Osteoblast (primary cell): Measurements from ENCODE around the gene RNF19B. TPM values are rescaled to one million over a fixed set of nuclear protein-coding genes. Genes with fewer than 3 reads are reported as not detected.

Experiments used
- DNase-seq: peaks from one replicate; pipeline ENCODE4 v3.0.0; 2011; ENCODE audit warnings: low spot score, mixed read lengths; ENCODE audit not compliant: insufficient read length; ENCODE audit errors: missing footprints
- H2AFZ ChIP-seq: 2 replicates; pipeline ENCODE4 v1.6.0; 2011; ENCODE audit warnings: mild to moderate bottlenecking, low read length
- H3K27ac ChIP-seq: 2 replicates; pipeline ENCODE4 v1.5.1; 2011; ENCODE audit warnings: mild to moderate bottlenecking, low read depth, low read length, moderate library complexity
- H3K27me3 ChIP-seq: 2 replicates; pipeline ENCODE4 v1.6.0; 2012; ENCODE audit warnings: mild to moderate bottlenecking, control low read depth, inconsistent platforms, low read length, moderate library complexity; ENCODE audit not compliant: insufficient read depth
- H3K36me3 ChIP-seq: 2 replicates; pipeline ENCODE4 v1.5.1; 2011; ENCODE audit warnings: mild to moderate bottlenecking, low read length, control low read depth, moderate library complexity; ENCODE audit not compliant: insufficient read depth
- H3K4me1 ChIP-seq: 2 replicates; pipeline ENCODE4 v1.5.1; 2011; ENCODE audit warnings: mild to moderate bottlenecking, low read length, control low read depth, moderate library complexity; ENCODE audit not compliant: insufficient read depth
- H3K4me2 ChIP-seq: 2 replicates; pipeline ENCODE4 v1.6.0; 2011; ENCODE audit warnings: mild to moderate bottlenecking, low read length; ENCODE audit not compliant: insufficient read depth
- H3K4me3 ChIP-seq: fragments of 200-600 bp; sonication (generic); 3 replicates; pipeline ENCODE4 v1.5.1; 2012; ENCODE audit warnings: mild to moderate bottlenecking, low read length, inconsistent platforms; ENCODE audit not compliant: insufficient read depth
- H3K79me2 ChIP-seq: 2 replicates; pipeline ENCODE4 v1.6.0; 2012; ENCODE audit warnings: mild to moderate bottlenecking, low read length, control low read depth, inconsistent platforms; ENCODE audit not compliant: insufficient read depth
- H3K9me3 ChIP-seq: 2 replicates; pipeline ENCODE4 v1.5.1; 2011; ENCODE audit warnings: low read depth, low read length, control low read depth
- H4K20me1 ChIP-seq: 2 replicates; pipeline ENCODE4 v1.6.0; 2012; ENCODE audit warnings: mild to moderate bottlenecking, low read length, control low read depth; ENCODE audit not compliant: insufficient read depth
- total RNA-seq: library from RNA; depleted of rRNA; stranded (reverse); fragments of >200 nt; gene quantifications from 2 replicates; pipeline ENCODE4 v1.2.3, GENCODE V29; 2012
- TF ChIP-seq, protein P1 (sequence below): IDR thresholded peaks from 2 replicates; pipeline ENCODE4 v1.5.1; 2011; ENCODE audit warnings: mild to moderate bottlenecking, low read depth, low read length, moderate library complexity; ENCODE audit errors: extremely low read depth

The RNF19B gene
- total RNA-seq, 1 donor = 14.5 TPM

DNA sequence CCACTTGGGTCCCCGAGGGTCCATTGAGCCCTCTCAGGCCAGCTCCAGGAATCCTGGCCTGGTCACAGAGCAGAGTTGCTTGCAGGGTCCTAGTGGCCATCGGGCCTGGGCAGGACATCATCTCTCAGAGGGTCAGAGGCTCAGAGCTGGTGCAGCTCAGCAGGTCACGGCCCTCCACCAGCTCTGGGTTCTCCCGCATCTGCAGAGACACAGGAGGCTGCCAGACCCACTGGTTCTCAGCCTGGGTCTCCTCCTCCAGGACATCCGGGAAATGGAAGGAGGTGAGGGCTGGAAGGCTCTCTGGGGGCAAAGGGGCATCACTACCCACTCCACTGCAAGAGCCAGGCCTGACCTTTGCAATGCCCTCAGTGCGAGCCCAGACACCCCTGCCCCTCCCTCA is 69.9 kb downstream of the RNF19B start:
- Histone ChIP-seq H3K27me3 (peaks cover 13% of the 10 kb centered on the region), H2AFZ (no peak overlapping the region), H4K20me1 (no peaks in the 10 kb centered on the region), H3K4me1 (no peaks in the 10 kb centered on the region), H3K27ac (no peak overlapping the region), H3K4me3 (no peak overlapping the region), H3K36me3 (no peaks in the 10 kb centered on the region), H3K4me2 (no peak overlapping the region), H3K79me2 (no peaks in the 10 kb centered on the region), H3K9me3 (no peaks in the 10 kb centered on the region)
- DNase-seq = peak; percentile 63
- TF ChIP-seq, protein P1, sequence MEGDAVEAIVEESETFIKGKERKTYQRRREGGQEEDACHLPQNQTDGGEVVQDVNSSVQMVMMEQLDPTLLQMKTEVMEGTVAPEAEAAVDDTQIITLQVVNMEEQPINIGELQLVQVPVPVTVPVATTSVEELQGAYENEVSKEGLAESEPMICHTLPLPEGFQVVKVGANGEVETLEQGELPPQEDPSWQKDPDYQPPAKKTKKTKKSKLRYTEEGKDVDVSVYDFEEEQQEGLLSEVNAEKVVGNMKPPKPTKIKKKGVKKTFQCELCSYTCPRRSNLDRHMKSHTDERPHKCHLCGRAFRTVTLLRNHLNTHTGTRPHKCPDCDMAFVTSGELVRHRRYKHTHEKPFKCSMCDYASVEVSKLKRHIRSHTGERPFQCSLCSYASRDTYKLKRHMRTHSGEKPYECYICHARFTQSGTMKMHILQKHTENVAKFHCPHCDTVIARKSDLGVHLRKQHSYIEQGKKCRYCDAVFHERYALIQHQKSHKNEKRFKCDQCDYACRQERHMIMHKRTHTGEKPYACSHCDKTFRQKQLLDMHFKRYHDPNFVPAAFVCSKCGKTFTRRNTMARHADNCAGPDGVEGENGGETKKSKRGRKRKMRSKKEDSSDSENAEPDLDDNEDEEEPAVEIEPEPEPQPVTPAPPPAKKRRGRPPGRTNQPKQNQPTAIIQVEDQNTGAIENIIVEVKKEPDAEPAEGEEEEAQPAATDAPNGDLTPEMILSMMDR = no peak

DNA sequence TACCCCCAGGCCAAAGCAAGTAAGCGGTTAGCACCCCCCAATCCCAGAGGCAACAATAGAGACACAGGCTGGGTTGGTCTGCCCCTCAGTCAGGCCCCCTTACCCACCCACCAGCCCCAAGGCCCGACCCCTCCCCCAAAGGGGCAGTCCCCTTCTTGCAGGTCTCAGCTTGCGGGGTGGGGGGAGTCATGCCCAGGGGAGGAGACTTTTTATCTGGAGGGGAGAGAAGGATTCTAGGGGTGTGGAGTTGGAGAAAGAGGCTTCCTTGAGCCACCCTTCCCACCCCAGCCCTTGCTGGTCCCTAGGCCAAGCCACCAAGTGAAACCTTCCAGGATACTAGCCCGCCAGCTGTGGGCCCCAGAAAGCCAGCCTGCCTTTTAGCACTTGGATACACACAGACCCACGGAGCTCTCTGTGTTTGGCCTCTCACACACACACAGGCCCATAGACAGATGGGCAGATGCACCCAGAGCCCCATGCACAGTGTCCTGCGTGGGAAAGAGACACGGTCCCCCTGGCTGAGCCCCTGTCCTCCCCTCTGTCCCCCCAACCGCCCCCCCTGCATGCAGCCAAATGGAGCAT is 70.5 kb downstream of the RNF19B start:
- Histone ChIP-seq H3K79me2 (no peaks in the 10 kb centered on the region), H4K20me1 (no peaks in the 10 kb centered on the region), H3K36me3 (no peaks in the 10 kb centered on the region), H3K4me1 (no peaks in the 10 kb centered on the region), H3K4me3 (no peak overlapping the region), H2AFZ (no peak overlapping the region), H3K27me3 (peaks cover 13% of the 10 kb centered on the region), H3K4me2 (no peak overlapping the region), H3K27ac (no peak overlapping the region), H3K9me3 (no peaks in the 10 kb centered on the region)
- TF ChIP-seq, protein P1 = no peak
- DNase-seq = peak; percentile 67

DNA sequence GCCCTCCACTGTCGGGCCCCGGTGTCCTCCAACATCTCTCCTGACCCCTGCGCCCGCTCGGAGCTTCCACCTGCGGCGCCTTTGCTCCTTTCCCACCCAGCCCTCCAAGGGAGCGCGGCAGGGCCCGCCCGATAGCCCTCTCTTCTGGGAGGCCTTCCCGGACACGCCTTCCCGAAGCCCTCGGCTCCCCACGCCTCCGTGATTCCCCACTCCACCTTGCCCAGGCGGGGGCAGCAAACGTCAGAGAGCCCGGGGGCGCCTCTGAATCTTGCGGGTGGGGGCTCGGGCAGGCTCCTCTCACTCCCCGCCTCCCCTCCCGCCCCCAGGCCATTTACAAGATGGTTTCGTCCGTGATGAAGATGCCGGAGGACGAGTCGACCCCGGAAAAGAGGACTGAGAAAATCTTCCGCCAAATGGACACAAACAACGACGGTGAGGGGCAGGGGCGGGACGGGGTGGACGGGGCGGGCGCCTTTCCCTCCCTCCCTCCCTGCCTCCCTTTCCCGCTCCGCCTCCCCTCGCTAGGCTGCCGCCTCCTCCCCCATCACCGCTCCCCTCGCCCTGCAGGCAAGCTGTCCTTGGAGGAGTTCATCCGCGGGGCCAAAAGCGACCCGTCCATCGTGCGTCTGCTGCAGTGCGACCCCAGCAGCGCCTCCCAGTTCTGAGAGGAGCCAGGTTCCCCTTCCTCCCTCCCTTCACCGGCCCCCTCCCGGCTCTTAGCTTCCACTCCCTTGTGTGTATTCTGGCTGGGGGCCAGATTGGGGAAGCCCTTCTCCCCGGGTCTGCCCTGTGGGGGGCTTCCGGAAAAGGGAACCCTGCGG is 71.2 kb downstream of the RNF19B start:
- Histone ChIP-seq H3K4me2 (peak overlapping the region; percentile 79), H3K27me3 (peaks cover 13% of the 10 kb centered on the region), H3K9me3 (no peaks in the 10 kb centered on the region), H3K36me3 (no peaks in the 10 kb centered on the region), H3K4me3 (peak overlapping the region; percentile 68), H2AFZ (peak overlapping the region; percentile 62), H3K27ac (no peak overlapping the region), H3K4me1 (no peaks in the 10 kb centered on the region), H3K79me2 (no peaks in the 10 kb centered on the region), H4K20me1 (no peaks in the 10 kb centered on the region)
- peak; percentile 94 for DNase-seq
- TF ChIP-seq, protein P1 = no peak

DNA sequence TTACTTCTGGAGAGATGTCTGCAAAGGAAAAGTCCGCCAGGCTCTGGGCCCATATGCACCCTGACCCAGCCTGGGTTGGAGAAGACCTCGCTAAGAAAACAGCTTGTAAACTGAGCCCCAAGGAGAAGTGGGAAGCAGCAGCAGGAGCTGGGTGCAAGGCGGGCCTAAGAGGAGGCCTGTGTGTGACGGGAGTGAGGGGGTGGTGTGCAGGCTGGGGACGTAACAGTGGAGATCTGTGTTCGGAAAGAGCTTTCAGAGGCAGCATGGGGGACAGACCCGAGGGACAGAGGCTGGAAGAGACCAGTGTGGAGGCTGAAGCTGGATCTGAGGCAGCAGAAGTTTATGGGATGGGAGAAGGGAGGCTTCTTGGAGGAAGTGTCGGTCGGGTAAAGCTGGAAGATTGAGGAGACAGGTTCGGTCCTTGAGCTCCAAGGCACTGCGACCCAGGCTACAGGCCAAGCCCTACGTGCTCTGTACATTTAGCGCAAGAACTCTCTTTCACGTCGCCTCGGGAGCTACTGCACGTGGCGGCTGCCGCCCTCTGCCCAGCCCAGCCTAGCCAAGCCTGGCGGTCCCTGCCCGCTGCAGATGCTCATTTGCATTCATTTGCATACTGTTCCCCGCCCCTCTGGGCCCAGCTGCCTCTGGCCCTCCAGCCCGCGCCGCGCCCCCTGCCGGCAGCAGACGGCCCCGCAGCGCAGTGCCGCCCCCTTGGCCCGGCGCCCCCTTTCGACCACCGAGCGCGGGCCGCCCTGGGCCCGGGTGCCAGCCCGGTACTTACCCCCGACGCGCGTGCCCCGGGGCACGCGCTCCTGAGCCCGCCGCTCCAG is 72.0 kb downstream of the RNF19B start:
- H3K36me3 ChIP-seq = no peaks in the 10 kb centered on the region
- TF ChIP-seq, protein P1 = peak; percentile 25
- peak overlapping the region; percentile 62 for H2AFZ ChIP-seq
- peak; percentile 95 for DNase-seq
- H3K27me3 ChIP-seq = peaks cover 15% of the 10 kb centered on the region
- H3K9me3 ChIP-seq = no peaks in the 10 kb centered on the region
- no peaks in the 10 kb centered on the region for H3K4me1 ChIP-seq
- H3K4me3 ChIP-seq = peak overlapping the region; percentile 68
- no peaks in the 10 kb centered on the region for H4K20me1 ChIP-seq
- peak overlapping the region; percentile 79 for H3K4me2 ChIP-seq
- no peaks in the 10 kb centered on the region for H3K79me2 ChIP-seq
- no peak overlapping the region for H3K27ac ChIP-seq
